Neural progenitor cell (in vitro differentiated cells): ENCODE results near the gene SRP72. TPM values are rescaled to one million over a fixed set of nuclear protein-coding genes. Genes with fewer than 3 reads are reported as not detected.

Experiments used
- DNase-seq: peaks from one replicate; pipeline ENCODE4 v3.0.0-alpha.2; 2016; ENCODE audit warnings: low spot score
- H2AFZ ChIP-seq: fragments of 200-600 bp; sonication (generic); replicated peaks from 2 replicates; pipeline ENCODE4 v1.6.1; 2016; ENCODE audit warnings: antibody characterized with exemption
- H3F3A ChIP-seq: fragments of 200-600 bp; sonication (generic); 2 replicates; pipeline ENCODE4 v1.6.1; 2016; ENCODE audit warnings: antibody characterized with exemption, low read depth
- H3K27ac ChIP-seq: fragments of 200-600 bp; sonication (generic); 2 replicates; pipeline ENCODE4 v1.5.1; 2016; ENCODE audit warnings: mild to moderate bottlenecking
- H3K27me3 ChIP-seq: fragments of 200-600 bp; sonication (generic); 2 replicates; pipeline ENCODE4 v1.6.1; 2016; ENCODE audit warnings: mild to moderate bottlenecking, moderate library complexity
- H3K36me3 ChIP-seq: fragments of 200-600 bp; sonication (generic); 2 replicates; pipeline ENCODE4 v1.5.1; 2016
- H3K4me1 ChIP-seq: fragments of 200-600 bp; sonication (generic); 2 replicates; pipeline ENCODE4 v1.6.1; 2016; ENCODE audit warnings: mixed run types
- H3K4me2 ChIP-seq: fragments of 200-600 bp; sonication (generic); 2 replicates; pipeline ENCODE4 v1.6.1; 2016
- H3K4me3 ChIP-seq: fragments of 200-600 bp; sonication (generic); 2 replicates; pipeline ENCODE4 v1.5.1; 2016
- H3K79me2 ChIP-seq: fragments of 200-600 bp; sonication (generic); 2 replicates; pipeline ENCODE4 v1.6.1; 2016; ENCODE audit warnings: low read depth
- H3K9ac ChIP-seq: fragments of 200-600 bp; sonication (generic); 2 replicates; pipeline ENCODE4 v1.6.1; 2016
- H3K9me3 ChIP-seq: fragments of 200-600 bp; sonication (generic); 2 replicates; pipeline ENCODE4 v1.5.1; 2016; ENCODE audit warnings: low read depth
- H4K20me1 ChIP-seq: fragments of 200-600 bp; sonication (generic); 2 replicates; pipeline ENCODE4 v1.6.1; 2016; ENCODE audit warnings: low read depth
- H3K27ac Mint-ChIP-seq: 3 replicates; pipeline ENCODE4 v1.8.0; 2021; ENCODE audit warnings: mixed read lengths
- H3K27me3 Mint-ChIP-seq: 2 replicates; pipeline ENCODE4 v1.8.0; 2022; ENCODE audit warnings: low read depth, mild to moderate bottlenecking, inconsistent platforms, moderate library complexity, mixed read lengths; ENCODE audit not compliant: insufficient read depth
- H3K36me3 Mint-ChIP-seq: 3 replicates; pipeline ENCODE4 v1.8.0; 2021; ENCODE audit warnings: mixed read lengths
- H3K4me1 Mint-ChIP-seq: 3 replicates; pipeline ENCODE4 v1.8.0; 2021; ENCODE audit warnings: mixed read lengths
- H3K4me3 Mint-ChIP-seq: 3 replicates; pipeline ENCODE4 v1.8.0; 2021; ENCODE audit warnings: mild to moderate bottlenecking, moderate library complexity, mixed read lengths
- H3K9me3 Mint-ChIP-seq: 3 replicates; pipeline ENCODE4 v1.8.0; 2020; ENCODE audit warnings: mixed read lengths
- CTCF ChIP-seq: fragments of 200-600 bp; sonication (generic); IDR thresholded peaks from 2 replicates; pipeline ENCODE4 v1.5.1; 2017; ENCODE audit warnings: antibody characterized with exemption, mild to moderate bottlenecking
- EZH2 ChIP-seq: fragments of 200-600 bp; sonication (generic); IDR thresholded peaks from 2 replicates; pipeline ENCODE4 v1.6.1; 2017; ENCODE audit warnings: antibody characterized with exemption, mild to moderate bottlenecking, moderate library complexity
- EZH2phosphoT487 ChIP-seq: fragments of 200-600 bp; sonication (generic); IDR thresholded peaks from 2 replicates; pipeline ENCODE4 v1.6.1; 2017; ENCODE audit warnings: antibody characterized with exemption
- total RNA-seq: library from RNA; depleted of rRNA; stranded (reverse); fragments of >200 nt; gene quantifications from 2 replicates; pipeline ENCODE4 v1.2.3, GENCODE V29; 2015; ENCODE audit warnings: low replicate concordance

SRP72 gene
- total RNA-seq, 1 donor from 2014 or later: 114 TPM

GRCh38 chr4:56460085-56460484, 7.3 kb upstream of the SRP72 start:
- Histone ChIP-seq H4K20me1 (peaks cover 55% of the 10 kb centered on the region), H3K4me3 (no peak overlapping the region), H3K4me1 (no peaks in the 10 kb centered on the region), H3K9me3 (no peaks in the 10 kb centered on the region), H3K27ac (peak overlapping the region; percentile 26), H3K9ac (no peak overlapping the region), H2AFZ (no peak overlapping the region), H3K4me2 (no peak overlapping the region), H3K79me2 (peaks cover 42% of the 10 kb centered on the region), H3K27me3 (no peaks in the 10 kb centered on the region), H3F3A (peaks cover 61% of the 10 kb centered on the region), H3K36me3 (peaks cover 41% of the 10 kb centered on the region)
- TF ChIP-seq CTCF (no peak), EZH2phosphoT487 (no peak), EZH2 (no peak)
- Mint-ChIP-seq H3K4me3 (no peak overlapping the region), H3K9me3 (no peaks in the 10 kb centered on the region), H3K27me3 (peaks cover 2% of the 10 kb centered on the region), H3K4me1 (peaks cover 6% of the 10 kb centered on the region), H3K36me3 (peaks cover 35% of the 10 kb centered on the region), H3K27ac (no peak overlapping the region)
- no peak for DNase-seq

GRCh38 chr4:56462157-56462556, 5.3 kb upstream of the SRP72 start:
- Histone ChIP-seq H3K9ac (no peak overlapping the region), H3K79me2 (peaks cover 42% of the 10 kb centered on the region), H4K20me1 (peaks cover 49% of the 10 kb centered on the region), H3K4me2 (no peak overlapping the region), H3K27ac (no peak overlapping the region), H3K36me3 (peaks cover 28% of the 10 kb centered on the region), H3K4me3 (no peak overlapping the region), H3K27me3 (no peaks in the 10 kb centered on the region), H3K9me3 (no peaks in the 10 kb centered on the region), H3K4me1 (no peaks in the 10 kb centered on the region), H3F3A (peaks cover 52% of the 10 kb centered on the region), H2AFZ (no peak overlapping the region)
- TF ChIP-seq EZH2 (no peak), CTCF (no peak), EZH2phosphoT487 (no peak)
- H3K4me3 Mint-ChIP-seq: no peak overlapping the region
- no peaks in the 10 kb centered on the region for H3K9me3 Mint-ChIP-seq
- DNase-seq: no peak
- H3K36me3 Mint-ChIP-seq: peaks cover 24% of the 10 kb centered on the region
- H3K4me1 Mint-ChIP-seq: peaks cover 23% of the 10 kb centered on the region
- no peak overlapping the region for H3K27ac Mint-ChIP-seq
- H3K27me3 Mint-ChIP-seq: peaks cover 6% of the 10 kb centered on the region

- H3K79me2 ChIP-seq: peaks cover 57% of the 10 kb centered on the region
- no peak overlapping the region for H3K9ac ChIP-seq
- Mint-ChIP-seq H3K27ac (no peak overlapping the region), H3K27me3 (peaks cover 8% of the 10 kb centered on the region), H3K4me1 (peaks cover 33% of the 10 kb centered on the region), H3K36me3 (peaks cover 23% of the 10 kb centered on the region), H3K4me3 (no peak overlapping the region), H3K9me3 (no peaks in the 10 kb centered on the region)
- no peak overlapping the region for H3K27ac ChIP-seq
- H3K36me3 ChIP-seq: peaks cover 17% of the 10 kb centered on the region
- H3K4me3 ChIP-seq: no peak overlapping the region
- DNase-seq: no peak
- H2AFZ ChIP-seq: no peak overlapping the region
- no peak overlapping the region for H3K4me2 ChIP-seq
- H4K20me1 ChIP-seq: peaks cover 46% of the 10 kb centered on the region
- H3F3A ChIP-seq: peaks cover 58% of the 10 kb centered on the region
- H3K4me1 ChIP-seq: peaks cover 4% of the 10 kb centered on the region
- H3K27me3 ChIP-seq: no peaks in the 10 kb centered on the region
- no peak for TF ChIP-seq CTCF
- no peak for TF ChIP-seq EZH2phosphoT487
- TF ChIP-seq EZH2: no peak
- no peaks in the 10 kb centered on the region for H3K9me3 ChIP-seq
Observed at GRCh38 chr4:56463711-56464110, 3.7 kb upstream of the SRP72 start.
